GM21786 (cell line): ENCODE measurements around the gene RBX1.

ENCODE experiments used
- ATAC-seq: cut with Tn5 transposase; IDR thresholded peaks from one replicate; pipeline ENCODE4 v1.9.1; 2021; ENCODE audit not compliant: unreplicated experiment

RBX1 gene

DNA sequence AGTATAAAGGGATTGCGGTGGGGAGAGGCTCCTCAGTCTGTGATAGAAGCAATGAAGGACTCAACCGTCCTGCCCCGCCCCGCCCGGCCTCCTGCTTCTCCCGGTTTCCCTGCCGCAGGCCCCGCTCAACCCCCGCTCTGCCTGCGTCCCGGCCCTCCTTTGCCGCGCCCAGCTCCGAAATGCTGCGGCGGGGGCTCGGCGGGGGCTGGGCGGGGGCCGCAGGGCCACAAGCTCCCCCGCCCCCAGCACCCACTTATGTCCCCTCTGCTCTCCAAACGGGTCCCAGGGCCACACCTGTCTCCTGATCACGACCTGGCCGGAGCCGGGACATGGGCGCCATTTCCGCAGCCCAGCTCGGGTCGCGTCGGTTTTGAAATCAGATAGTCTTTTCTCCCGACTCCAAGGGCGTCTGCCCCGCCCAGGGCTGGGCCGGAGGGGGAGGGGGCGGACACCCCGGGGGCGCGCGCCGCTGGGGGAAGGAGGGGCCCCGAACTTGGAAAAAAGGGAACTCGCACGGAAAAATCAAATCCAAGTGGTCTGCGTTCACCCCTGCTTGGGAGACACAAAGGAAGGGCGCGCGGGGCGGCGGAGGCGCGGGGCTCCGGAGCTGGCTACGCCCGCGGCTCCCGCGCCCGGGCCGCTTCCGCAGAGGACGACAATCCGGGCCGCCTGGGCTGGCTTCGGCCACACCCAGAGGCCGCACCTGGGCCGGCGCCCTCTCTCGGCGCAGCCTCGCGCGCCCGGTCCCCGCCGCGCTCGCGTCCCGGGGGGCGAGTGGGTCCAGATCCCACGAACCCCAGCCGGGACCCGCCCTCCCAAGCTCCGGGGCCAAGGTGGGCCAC is 70.7 kb downstream of the RBX1 start:
- no peak for ATAC-seq

DNA sequence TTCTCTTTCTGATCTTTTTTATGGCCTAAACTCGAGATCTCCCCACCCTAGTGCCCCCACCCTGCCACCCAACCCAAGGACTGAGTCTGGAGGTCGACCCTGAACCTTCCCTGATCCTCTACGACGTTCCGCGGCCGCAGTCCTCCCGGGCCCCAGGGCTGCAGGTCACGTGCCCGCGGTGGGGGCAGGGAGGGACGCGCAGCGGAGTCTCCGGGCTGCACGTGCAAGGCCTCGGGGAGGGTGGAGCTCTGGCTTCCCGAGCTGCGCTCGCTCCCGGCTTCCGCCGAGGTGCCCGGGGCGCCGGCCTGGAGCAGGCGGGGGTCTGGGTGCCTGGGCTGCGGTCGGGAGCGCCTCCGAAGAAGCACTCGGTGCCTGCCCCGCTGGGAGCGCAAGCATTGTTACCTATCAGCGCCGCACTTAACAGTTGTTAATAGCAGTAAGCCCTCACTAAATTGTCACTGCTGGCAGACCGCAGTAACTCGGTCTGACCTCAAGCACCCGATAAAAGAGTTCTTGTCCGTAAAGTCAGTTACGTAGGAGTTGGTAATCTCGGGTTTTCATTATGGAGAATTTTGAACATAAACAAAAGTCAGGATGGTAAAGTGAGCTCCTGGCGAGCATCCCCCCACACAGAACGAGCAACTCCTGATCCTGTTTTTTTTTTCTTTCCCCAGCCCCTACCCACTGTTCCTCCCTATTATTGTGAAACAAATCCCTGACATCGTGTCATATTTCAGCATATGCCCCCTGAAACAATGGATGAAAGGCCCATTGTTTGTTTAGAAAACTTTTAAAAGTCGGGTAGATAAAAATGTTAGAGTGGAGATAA is 71.5 kb downstream of the RBX1 start:
- ATAC-seq = no peak
